SK-N-SH treated with all-trans-retinoic acid at 6 μM for 48 hours (cell line): ENCODE data around the gene PDE6A.

Experiments used
- CSDC2 ChIP-seq: fragments of 250-450 bp; sonication (Bioruptor Pico); IDR thresholded peaks from 2 replicates; pipeline ENCODE4 v1.5.0; 2020; ENCODE audit warnings: mild to moderate bottlenecking, moderate library complexity
- ZFP3 ChIP-seq: fragments of 250-450 bp; sonication (Bioruptor Pico); IDR thresholded peaks from 2 replicates; pipeline ENCODE4 v1.5.0; 2020; ENCODE audit warnings: mild to moderate bottlenecking, moderate library complexity

DNA sequence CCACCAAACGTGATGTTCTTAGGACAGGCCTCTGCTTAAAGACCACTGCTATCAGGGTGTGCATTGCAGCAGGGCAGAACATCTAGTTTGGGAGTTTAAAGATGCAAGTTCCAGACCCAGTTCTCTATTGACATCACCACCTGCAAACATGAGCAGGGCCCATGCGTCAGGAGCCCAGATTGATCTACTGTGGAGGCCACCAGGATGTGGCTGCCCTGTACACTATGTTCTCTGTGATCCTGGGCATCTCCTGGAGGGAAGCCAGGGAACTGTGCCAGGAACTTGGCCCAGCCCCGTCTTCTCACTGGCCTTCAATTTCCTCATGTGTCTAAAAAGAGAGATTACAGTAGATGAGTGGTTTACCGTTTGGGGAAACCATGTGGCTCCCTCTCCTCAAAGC is 87.1 kb downstream of the PDE6A start:
- TF ChIP-seq CSDC2 (CRISPR knock-in tag) (no peak), ZFP3 (CRISPR knock-in tag) (no peak)
